Ishikawa (cell line): ENCODE results near the gene LETMD1.

ENCODE experiments used
- CEBPB ChIP-seq: IDR thresholded peaks from 2 replicates; pipeline ENCODE4 v1.6.1; 2012
- CREB1 ChIP-seq: IDR thresholded peaks from 2 replicates; pipeline ENCODE4 v1.6.1; 2012; ENCODE audit warnings: low read depth
- EGR1 ChIP-seq: IDR thresholded peaks from 2 replicates; pipeline ENCODE4 v1.6.1; 2012
- EP300 ChIP-seq: IDR thresholded peaks from 2 replicates; pipeline ENCODE4 v1.6.1; 2012; ENCODE audit warnings: borderline replicate concordance
- FOXM1 ChIP-seq: IDR thresholded peaks from 2 replicates; pipeline ENCODE4 v1.6.1; 2012; ENCODE audit warnings: low read depth, borderline replicate concordance
- MAX ChIP-seq: IDR thresholded peaks from 2 replicates; pipeline ENCODE4 v1.6.1; 2012
- NFIC ChIP-seq: IDR thresholded peaks from 2 replicates; pipeline ENCODE4 v1.6.1; 2012
- RAD21 ChIP-seq: IDR thresholded peaks from 2 replicates; pipeline ENCODE4 v1.6.1; 2012; ENCODE audit warnings: low read depth
- TAF1 ChIP-seq: IDR thresholded peaks from 2 replicates; pipeline ENCODE4 v1.6.1; 2012; ENCODE audit warnings: low read depth, mild to moderate bottlenecking
- TEAD4 ChIP-seq: IDR thresholded peaks from 2 replicates; pipeline ENCODE4 v1.6.1; 2012
- YY1 ChIP-seq: IDR thresholded peaks from 2 replicates; pipeline ENCODE4 v1.6.1; 2012; ENCODE audit warnings: low read depth

GRCh38 chr12:51025338-51025835, 22.7 kb upstream of the LETMD1 start:
- TF ChIP-seq CEBPB (no peak), RAD21 (no peak), FOXM1 (no peak), EGR1 (no peak), MAX (no peak), TAF1 (no peak), CREB1 (no peak), EP300 (no peak), NFIC (no peak), TEAD4 (no peak; the same call in 1 of the 2 replicates), YY1 (no peak)
